ENCODE measurements around the gene SLC17A9.

Gene SLC17A9

DNA sequence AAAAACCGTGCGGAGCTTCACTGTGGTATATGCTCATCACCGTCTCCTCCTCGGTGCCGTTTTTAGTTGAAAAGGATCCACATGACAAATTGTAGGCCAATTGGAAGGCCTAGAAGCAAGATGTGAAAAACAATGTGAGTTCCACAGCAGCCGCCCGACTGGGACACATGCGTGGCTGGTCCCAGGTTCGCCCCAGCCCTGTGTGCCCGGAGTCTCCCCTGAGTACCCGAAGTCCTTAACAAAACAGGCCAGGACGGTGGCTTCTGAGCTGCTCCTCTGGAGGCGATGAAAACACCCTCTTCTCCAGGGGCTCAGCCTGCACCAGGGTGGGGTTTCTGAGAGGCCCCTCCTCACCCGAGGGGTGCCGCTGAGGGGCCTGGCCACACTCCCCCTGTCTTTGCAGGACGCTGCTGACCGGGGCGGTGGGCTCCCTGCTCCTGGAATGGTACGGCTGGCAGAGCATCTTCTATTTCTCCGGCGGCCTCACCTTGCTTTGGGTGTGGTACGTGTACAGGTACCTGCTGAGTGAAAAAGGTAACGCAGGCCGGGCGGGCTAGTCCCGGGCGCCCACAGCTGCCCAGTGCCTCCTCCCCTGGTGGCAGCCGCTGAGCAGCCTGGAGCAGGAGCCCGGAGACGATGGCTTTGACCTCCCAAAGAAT is 9.8 kb downstream of the SLC17A9 start:
- no peak for DNase-seq
- in situ Hi-C loops (cut with HindIII; ENCODE audit: low pct_ligation_motif_present, low pct_unique_long_range_greater_than_20kb, low sequenced_read_pairs) = no loop called here

DNA sequence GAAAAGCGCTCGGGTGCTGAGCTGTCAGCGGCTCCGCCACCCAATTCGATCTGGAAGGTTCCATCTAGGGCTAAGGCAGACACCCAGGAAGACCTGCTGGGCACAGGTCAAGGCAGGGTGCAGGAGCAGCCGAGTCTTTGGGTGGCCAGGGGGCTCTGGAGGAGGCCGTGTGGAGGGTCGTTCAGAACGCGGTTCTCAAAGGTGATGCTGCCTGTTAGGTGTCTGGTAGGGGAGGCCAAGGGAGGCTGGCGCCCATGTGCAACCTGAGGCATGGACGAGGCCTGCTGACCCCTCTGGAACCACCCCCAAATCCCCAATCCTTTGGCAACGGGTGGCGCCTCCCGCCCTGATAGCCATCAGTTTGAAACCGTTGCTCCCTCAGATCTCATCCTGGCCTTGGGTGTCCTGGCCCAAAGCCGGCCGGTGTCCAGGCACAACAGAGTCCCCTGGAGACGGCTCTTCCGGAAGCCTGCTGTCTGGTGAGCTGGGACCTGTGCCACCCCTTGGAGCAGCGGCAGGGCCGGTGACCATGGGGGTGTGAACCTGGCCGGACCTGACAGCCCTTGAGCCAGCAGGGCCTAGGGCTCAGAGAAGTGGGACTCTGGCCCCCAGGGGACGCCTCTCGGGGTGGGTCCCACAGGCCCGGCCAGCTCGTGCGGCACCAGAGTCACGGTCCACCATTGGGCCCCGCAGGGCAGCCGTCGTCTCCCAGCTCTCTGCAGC is 10.5 kb downstream of the SLC17A9 start:
- DNase-seq = no peak
- in situ Hi-C loops (cut with HindIII; ENCODE audit: low pct_ligation_motif_present, low pct_unique_long_range_greater_than_20kb, low sequenced_read_pairs) = no loop called here

DNA sequence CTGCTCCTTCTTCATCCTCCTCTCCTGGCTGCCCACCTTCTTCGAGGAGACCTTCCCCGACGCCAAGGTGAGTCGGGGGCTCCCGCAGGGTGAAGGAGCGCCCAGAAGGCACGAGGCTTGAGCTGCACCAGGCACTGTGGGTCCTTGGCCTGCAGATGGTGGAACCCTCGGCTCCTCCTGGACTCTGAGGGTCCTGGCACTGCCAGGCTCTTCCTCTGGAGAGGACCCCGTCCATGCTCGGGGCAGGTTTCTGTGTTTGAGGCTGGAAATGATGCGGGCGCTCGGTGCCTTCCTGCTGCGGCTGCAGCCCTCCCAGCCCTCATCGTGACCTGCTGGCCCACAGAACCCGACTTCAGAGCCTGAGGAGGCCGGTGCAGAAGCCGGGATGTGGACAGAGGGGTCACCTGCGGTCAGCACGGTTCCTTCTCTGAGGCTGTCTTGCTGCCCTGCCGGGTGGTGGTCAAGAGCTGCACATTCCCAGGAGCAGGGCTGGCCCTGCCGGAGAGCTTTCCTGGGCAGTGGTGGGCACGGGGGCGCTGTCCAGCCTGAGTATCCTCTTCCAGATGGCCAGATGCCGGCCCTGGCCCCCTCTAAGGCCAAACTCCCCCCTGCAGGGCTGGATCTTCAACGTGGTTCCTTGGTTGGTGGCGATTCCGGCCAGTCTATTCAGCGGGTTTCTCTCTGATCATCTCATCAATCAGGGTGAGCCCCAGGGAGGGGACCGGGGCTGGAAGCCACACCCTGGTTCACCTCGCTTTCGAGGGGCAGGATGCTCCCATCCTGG is 11.3 kb downstream of the SLC17A9 start:
- in situ Hi-C loops (cut with HindIII; ENCODE audit: low pct_ligation_motif_present, low pct_unique_long_range_greater_than_20kb, low sequenced_read_pairs) = no loop called here
- no peak for DNase-seq

DNA sequence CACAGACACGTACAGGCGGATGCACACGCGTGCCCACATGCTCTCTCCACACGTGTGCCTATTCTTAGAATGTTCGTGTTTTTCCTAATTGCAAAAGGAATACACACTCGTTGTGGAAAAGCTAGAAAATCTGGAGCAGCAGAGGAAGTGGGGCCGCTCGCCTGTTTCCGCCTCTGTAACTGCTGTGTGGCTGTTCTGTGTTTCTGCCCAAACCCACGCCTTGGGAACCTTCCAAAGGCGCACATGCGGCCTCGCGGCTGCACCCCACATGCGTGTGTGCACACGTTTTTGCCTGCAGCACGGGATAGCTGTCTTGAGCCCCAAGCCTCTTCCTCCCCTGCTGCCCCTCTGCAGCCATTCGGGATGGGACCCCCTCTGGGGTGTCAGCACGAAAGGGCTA is 12.2 kb downstream of the SLC17A9 start:
- no peak for DNase-seq
- in situ Hi-C loops (cut with HindIII; ENCODE audit: low pct_ligation_motif_present, low pct_unique_long_range_greater_than_20kb, low sequenced_read_pairs) = no loop called here

DNA sequence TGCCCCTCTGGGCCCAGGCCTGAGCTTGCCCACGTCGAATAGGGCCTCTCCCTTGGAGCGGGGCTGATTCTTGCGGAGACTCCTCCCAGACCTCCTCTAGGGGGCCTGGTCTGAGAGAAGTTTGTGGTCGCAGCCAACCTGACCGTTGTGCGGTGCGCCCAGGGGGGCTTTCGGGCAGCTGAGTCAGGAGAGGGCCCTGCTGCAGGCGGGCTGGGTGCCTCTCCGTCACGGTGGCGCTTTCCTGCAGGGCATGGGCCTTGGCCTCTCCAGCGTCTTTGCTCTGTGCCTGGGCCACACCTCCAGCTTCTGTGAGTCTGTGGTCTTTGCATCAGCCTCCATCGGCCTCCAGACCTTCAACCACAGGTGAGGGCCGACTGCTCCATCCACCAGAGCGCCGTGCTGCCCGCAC is 12.9 kb downstream of the SLC17A9 start:
- DNase-seq = no peak
- in situ Hi-C loops (cut with HindIII; ENCODE audit: low pct_ligation_motif_present, low pct_unique_long_range_greater_than_20kb, low sequenced_read_pairs) = no loop called here

DNA sequence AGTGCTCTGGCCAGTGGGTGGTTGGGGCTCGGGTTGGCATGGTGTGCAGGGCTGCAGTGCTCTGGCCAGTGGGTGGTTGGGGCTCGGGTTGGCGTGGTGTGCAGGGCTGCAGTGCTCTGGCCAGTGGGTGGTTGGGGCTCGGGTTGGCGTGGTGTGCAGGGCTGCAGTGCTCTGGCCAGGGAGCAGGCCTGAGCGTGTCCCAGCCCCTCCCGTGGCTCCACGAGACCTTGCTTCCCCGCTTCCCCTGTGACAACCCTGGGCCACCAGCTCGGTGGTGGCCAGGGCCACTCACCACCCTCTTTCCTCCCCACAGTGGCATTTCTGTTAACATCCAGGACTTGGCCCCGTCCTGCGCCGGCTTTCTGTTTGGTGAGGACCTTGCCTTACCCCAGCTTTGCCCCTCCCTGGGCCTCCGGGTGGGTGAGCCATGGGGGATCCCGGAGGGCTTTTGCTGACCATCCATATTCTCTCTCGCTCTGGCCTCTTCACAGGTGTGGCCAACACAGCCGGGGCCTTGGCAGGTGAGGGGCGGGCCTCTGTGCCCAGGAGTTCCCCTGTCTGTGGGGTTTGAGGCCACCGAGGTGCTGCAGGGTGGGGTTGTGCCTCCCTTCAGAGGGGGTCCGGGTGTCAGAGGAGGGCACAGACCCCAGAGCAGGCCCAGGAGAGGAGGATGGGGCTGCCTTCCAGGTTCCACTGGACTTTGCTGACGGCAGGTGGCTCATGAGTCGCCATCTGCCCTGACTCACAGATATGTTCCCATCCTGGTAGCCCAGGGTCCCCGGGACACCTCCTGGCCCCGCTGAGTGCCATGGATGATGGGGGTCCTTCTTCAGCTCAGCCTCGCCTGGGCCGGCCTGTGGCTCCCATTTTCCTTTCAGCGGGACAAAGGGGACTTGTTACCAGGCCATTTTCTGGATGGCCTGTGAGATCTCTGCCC is 14.0 kb downstream of the SLC17A9 start:
- no peak for DNase-seq
- in situ Hi-C loops (cut with HindIII; ENCODE audit: low pct_ligation_motif_present, low pct_unique_long_range_greater_than_20kb, low sequenced_read_pairs) = no loop called here

DNA sequence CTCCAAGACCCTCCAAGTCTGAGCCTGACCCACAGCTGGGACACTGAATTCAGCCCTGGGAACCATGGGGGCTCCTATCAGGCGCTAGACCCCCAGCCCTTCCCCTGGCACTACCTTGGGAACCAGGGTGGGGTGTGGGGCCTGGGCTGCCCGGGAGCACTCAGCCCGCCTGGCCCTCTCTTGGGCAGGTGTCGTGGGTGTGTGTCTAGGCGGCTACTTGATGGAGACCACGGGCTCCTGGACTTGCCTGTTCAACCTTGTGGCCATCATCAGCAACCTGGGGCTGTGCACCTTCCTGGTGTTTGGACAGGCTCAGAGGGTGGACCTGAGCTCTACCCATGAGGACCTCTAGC is 14.6 kb downstream of the SLC17A9 start:
- in situ Hi-C loops (cut with HindIII; ENCODE audit: low pct_ligation_motif_present, low pct_unique_long_range_greater_than_20kb, low sequenced_read_pairs) = no loop called here
- no peak for DNase-seq

DNA sequence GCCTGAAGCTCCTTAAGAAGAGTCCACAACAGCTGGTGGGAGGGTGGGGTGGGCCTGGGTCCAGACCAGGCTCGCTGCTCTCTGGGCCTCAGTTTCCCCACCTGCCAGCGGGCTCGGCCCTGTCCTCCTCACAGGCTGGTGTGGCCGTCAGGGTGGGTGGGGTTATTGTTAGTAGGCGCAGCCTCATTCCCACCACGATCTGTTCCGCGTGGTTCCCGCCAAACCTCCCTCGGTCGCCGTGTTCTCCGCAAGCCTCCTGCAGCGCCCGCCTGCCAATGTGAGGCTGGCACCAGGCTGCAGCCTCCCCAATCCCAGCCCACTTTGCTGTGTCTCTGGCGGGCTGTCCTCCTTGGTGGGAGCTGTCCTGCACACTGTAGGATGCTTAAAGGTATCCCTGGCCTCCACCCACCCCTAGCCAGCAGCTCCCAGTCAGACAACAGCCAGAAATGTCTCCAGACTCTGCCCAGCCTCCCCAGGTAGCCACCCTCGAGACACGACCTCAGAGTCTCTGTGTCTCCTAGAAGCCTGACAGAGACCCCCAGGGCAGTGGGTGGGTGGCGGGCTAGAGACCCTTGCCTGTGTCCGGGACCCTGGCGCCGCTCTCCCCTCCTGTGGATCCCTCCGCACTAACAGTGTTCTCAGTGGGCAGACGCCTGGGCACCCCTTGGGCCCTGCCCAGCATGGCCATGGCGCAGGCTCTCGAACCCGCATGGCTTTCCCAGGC is 15.3 kb downstream of the SLC17A9 start:
- DNase-seq = no peak
- in situ Hi-C loops (cut with HindIII; ENCODE audit: low pct_ligation_motif_present, low pct_unique_long_range_greater_than_20kb, low sequenced_read_pairs) = no loop called here

DNA sequence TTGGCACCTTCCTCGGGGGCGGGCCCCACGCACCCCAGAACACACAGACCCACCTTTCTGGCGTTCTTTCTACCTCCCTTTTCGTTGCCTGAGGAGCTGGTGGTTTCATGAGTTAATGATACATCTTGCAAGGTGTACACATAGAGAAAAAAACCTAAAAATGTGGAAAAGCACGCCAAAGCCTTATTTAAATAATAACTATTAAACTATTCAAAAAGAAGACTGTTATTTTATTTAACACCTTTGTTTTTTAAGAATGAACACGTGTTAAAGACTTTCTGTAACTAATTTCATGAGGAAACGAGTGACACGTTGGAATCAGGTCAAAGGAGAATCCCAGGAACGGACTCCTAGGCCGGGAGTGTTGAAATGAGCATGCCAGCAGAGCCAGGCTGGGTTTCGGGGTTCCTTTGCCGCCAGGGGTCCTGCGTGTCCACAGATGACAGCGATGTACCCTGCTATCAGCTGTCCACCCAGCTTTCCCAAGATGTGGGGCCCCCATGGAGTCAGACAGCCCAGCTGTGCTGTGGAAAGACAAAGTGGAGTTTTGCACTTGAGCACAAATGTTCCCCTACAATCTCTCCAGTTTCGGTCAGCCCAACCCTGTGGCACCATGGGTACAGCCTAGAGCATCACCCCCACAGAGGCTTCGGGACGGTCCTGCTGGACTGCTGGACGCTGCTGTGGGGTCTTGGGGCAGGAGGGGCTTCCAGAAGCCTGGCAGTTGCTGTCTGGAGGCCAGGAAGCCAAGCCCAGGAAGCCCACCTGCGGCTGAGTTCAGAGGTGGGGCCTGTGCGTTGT is 16.1 kb downstream of the SLC17A9 start:
- DNase-seq = no peak
- in situ Hi-C loops (cut with HindIII; ENCODE audit: low pct_ligation_motif_present, low pct_unique_long_range_greater_than_20kb, low sequenced_read_pairs) = no loop called here

DNA sequence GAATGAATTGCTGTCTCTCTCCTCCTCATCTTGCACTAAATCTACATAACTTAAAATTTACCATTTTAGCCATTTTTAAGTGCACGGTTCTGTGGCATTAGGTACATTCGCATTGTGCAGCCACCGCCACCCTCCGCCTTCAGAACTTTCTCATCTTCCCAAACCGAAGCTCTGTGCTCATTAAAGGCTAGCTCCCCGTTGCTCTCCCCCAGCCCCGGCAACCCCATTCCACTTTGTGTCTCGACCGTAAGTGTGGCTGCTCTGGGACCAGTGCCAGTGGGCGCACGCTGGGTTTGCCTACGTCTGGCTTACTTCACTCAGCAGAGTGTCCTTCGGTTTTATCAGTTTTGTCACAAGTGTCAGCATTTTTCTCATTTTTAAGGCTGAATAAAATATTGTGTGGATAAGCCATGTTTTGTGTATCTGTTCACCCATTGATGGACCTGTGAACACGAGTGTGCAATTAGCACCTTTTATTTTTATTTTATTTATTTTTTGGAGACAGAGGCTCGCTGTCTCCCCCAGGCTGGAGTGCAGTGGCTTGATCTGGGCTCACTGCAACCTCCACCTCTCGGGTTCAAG is 16.8 kb downstream of the SLC17A9 start:
- in situ Hi-C loops (cut with HindIII; ENCODE audit: low pct_ligation_motif_present, low pct_unique_long_range_greater_than_20kb, low sequenced_read_pairs) = no loop called here
- no peak for DNase-seq

DNA sequence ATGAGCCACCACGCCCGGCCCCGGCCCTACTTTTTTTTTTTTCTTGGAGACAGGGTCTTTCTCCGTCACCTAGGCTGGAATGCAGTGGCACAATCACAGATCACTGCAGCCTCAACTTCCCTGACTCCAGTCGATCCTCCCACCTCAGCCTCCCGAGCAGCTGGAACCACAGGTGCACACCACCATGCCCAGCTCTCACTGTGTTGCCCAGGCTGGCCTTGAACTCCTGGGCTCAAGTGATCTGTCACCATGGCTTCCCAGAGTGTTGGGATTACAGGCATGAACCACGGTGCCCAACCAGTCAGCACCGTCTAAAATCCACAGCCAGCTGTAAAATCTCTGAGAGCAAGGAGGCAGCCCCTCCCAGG is 17.4 kb downstream of the SLC17A9 start:
- DNase-seq = no peak
- in situ Hi-C loops (cut with HindIII; ENCODE audit: low pct_ligation_motif_present, low pct_unique_long_range_greater_than_20kb, low sequenced_read_pairs) = no loop called here

DNA sequence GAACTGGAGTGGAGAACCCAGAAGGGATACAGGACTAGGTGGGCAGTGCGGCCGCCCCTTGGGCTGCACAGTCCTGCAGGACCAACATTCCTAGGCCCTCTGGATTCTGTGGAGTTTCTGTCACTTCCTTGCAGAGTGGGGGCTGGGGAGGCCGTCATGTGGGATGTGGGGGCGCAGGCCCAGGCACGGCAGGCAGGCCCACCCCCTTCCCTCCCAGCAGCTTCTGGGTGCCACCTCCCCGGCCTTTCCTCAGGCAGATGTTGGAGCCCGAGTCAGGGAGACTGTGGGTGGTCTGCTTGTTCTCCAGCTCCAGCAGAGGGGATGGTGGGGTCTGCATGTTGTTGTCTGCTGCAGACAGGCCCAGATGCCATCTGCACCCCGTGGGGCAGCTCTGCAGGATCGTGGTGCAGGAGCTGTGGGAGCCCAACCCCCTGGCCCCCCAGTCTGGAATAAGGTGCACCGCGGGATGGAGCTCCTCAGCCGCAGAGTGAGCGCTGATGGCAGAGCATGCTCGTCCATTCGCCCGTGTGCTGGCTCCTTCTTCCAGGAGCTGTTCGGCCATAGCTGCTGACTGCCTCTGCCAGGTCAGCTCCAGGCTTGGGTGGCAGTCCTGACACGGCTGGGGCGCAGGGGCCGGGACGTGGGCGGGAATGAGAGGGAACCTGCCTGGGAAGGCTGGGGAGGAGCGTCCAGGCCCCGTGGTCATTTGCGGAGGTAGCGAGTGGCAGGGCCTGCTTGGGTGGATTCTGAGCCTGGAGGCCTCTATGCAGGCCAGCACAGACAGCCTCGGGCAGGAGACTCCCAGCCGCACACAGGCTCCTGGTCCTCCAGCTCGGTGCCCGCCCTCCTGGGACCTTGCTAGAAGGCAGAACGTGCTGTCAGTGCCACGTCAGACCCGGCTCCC is 18.1 kb downstream of the SLC17A9 start:
- no peak for DNase-seq
- in situ Hi-C loops (cut with HindIII; ENCODE audit: low pct_ligation_motif_present, low pct_unique_long_range_greater_than_20kb, low sequenced_read_pairs) = no loop called here

DNA sequence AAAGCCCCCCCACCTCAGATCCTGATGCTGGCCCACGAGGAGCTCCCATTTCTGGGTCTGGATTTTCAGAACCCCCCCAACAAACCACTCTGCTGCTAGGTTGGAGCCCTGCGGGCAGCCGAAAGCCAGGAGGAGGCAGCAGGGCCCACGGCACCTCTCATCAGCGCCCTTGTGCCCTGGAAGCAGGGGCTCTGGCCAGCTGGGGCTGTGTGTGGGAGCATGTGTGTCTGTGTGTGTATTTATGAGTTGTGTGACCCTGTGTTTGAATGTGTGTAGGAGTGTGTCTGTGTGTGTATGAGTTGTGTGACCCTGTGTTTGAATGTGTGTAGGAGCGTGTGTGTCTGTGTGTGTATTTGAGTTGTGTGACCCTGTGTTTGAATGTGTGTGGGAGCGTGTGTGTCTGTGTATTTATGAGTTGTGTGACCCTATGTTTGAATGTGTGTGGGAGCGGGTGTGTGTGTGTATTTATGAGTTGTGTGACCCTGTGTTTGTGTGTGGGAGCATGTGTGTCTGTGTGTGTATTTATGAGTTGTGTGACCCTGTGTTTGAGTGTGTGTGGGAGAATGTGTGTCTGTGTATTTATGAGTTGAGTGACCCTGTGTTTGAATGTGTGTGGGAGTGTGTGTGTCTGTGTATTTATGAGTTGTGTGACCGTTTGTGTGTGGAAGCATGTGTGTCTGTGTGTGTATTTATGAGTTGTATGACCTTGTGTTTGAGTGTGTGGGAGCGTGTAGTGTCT is 18.9 kb downstream of the SLC17A9 start:
- no peak for DNase-seq
- in situ Hi-C loops (cut with HindIII; ENCODE audit: low pct_ligation_motif_present, low pct_unique_long_range_greater_than_20kb, low sequenced_read_pairs) = no loop called here

DNA sequence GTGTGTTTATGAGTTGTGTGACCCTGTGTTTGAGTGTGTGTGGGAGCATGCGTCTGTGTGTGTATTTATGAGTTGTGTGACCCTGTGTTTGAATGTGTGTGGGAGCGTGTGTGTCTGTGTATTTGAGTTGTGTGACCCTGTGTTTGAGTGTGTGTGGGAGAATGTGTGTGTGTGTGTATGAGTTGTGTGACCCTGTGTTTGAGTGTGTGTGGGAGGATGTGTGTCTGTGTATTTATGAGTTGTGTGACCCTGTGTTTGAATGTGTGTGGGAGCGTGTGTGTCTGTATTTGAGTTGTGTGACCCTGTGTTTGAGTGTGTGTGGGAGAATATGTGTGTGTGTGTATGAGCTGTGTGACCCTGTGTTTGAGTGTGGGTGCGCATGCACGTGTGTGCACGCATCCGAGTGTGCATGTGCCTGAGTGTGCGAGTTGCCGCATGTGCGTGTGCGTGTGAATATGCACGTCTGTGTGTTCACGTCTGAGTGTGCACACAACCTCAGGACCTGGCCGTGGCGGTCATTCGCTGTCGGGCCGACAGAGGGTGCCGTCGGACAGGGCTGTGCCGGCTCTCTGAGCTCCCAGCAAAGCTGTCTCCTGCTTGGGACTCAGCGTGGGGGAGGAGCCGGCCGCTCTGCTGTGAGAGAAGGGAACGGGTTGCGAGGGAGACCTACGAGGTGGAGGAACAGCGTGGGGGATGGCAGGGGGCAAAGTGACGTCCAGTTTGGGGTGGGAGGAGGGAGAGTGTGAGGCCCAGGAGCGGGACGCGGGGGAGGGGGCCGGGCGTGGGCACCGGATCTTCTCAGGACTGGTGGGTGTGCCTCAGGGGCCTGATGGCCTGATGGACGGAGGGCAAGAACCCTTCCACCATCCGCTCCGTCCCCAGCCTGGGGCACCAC is 19.7 kb downstream of the SLC17A9 start:
- peak; percentile 72 for DNase-seq
- in situ Hi-C loops (cut with HindIII; ENCODE audit: low pct_ligation_motif_present, low pct_unique_long_range_greater_than_20kb, low sequenced_read_pairs) = no loop called here
